Measurements from ENCODE around the gene OXER1.
A peak's percentile ranks its signal among the peaks of the same experiment; 100 is the strongest.

Gene OXER1

GRCh38 chr2:42793334-42794270 is 29.7 kb upstream of the OXER1 start:
- DNase-seq: no peak

GRCh38 chr2:42792583-42793333 is 28.8 kb upstream of the OXER1 start, which contains the start of gene HAAO:
TSS of gene HAAO (minus strand) at chr2:42792583. CDS start at chr2:42792536, 47 bp downstream.
- no peak for DNase-seq

DNA sequence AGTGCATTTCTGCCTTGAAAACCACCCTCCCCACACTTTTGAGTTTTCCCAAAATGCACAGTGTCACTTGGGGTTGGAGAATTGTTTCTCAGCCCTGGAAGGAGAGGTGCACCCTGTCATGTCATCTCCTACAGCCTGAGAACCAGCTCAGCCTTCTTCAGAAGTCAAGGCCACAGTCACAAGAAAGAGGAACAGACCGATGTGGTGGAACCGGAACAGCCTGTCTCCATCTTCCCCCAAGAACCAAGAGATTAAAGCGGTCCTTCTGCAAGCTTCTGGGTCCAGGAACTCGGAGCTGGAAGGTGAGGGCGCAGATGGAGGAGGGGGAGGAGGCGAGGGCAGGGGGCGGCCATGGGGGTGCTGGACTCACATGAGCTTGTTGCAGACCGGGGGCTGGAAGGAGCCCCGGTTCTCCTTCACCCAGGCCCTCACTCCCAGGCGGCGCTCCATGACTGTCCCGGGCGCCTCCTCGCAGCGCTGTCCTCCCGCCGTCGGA is 28.2 kb upstream of the OXER1 start:
- peak; percentile 57 to 60 for DNase-seq

DNA sequence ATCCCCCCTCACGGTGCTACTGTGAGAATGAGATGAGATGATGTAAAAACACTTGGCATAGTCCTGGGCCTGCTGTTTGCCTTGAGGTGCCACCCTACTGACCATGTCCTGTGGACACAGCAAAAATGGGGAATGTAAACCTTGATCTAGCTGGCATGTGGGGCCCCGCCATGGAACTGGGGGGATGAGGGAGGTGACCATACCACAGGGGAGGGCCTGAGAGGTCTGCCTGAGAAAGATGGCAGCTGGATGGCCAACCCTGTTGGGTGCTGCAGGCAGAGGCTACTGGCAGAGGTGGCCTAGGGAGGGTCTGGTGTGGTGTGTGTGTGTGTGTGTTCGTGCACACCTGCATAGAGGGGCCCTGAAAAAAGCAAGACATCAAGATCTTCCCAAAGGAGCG is 27.7 kb upstream of the OXER1 start:
- DNase-seq: no peak

DNA sequence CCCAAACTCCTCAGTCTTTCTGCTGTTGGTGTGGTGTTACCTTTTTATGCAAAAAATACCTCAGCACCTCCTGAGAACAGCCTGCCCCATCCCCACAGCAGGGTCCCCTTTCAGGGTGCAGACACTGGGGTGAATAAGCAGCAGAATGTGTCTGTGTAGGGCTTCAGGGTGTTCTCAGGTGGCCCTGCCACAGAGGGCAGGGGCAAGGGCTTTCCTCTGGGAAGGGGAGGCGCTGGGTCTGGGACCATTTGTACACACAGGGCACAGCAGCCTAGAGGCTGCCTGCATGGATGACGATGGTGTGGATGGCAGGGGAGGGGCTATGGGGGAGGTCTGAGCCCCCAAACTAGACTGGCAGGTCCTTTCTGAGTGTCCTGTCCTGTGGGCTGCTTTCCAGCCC is 25.8 kb upstream of the OXER1 start:
- no peak for DNase-seq

GRCh38 chr2:42788882-42789281 is 24.9 kb upstream of the OXER1 start:
- no peak for DNase-seq

GRCh38 chr2:42788478-42788793 is 24.5 kb upstream of the OXER1 start:
- DNase-seq: no peak

- DNase-seq: no peak
Observed at GRCh38 chr2:42787788-42788477, 24.0 kb upstream of the OXER1 start.

DNA sequence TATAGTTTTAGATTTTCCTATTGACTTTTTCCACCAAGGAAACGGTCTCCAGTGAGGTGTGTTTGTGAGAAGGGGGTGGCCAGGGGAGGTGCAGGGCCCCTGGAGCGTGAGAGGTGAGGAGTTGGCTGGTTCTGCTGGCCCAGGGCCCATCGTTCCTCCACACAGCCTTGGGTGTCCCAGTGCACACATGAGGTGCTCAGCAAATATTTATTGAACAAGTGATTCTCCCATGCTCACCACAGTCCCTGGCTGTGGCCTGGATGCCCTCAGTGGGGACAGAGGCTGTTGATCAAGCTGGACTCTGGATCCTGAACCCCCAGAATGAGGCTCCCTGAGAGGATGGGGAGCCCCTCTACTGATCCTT is 23.5 kb upstream of the OXER1 start:
- no peak for DNase-seq

DNA sequence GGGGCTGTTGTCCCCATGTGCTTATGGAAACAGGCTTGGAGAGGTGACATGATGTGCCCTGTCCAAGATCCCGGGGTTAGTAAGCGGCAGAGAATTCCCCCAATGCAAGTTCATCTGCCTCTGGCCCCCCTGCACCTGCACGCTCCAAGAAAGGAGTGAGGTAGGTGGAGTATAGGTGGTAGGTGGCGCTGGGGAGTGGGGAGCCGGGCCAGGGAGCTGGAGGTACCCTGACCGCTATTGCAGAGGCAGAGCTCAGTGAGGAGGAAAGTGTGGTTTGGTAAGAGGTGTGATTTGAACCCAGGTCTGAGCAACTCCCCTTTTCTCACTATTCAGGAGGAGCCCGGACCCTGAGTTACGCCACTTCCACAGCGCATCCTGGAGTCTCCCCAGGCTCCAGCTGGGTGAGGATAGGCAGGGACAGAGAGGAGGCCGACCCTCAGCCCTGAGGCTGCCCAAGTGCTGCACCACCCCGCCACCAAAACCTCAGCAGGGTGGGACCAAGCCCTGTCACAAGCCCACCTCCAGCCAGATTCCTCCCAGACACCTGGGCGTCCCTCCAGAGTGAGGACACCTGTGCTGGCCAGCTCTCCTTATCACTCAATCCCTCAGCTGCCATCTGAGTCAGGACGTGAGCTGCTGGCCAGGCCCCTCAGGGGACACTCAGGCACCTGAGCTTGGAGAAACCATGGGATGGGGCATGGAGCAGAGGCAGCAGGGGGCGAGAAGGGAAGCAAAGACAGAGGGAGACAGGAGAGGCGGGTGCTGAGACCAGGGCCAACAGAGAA is 22.8 kb upstream of the OXER1 start:
- no peak for DNase-seq

DNA sequence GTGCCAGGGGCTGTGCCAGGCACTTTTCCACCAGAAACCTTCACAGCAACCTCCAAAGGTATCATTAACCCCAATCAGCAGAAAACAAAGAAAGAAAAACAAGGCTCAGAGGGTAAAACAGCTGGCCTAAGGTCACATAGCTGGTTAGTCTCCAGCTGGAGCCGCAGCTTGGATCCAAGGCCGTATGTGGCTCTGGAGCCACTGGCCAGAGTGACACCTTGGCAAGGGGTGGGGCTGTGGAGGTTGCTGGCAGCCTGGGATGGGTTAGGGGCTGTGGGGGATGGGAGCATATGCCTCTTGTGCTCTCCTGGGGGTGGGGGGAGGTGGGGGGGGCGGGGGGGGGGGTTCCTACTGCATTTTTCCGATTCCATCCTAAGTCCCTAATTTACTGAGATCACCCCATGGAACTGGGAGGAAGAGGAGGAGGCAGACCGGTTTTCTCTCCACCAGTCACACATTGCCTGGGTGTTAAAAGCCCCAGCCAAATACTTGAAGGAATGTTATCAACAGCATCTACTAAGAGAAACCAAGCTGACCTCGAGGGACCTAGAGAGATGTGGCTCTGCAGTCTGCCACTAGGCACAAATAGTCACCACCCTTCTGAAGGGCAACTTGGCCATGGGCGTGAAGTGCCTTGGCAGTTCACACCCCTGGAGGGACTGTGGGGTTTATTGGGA is 20.4 kb upstream of the OXER1 start:
- no peak for DNase-seq

- no peak for DNase-seq
Observed at GRCh38 chr2:42783511-42783910, 19.6 kb upstream of the OXER1 start.

DNA sequence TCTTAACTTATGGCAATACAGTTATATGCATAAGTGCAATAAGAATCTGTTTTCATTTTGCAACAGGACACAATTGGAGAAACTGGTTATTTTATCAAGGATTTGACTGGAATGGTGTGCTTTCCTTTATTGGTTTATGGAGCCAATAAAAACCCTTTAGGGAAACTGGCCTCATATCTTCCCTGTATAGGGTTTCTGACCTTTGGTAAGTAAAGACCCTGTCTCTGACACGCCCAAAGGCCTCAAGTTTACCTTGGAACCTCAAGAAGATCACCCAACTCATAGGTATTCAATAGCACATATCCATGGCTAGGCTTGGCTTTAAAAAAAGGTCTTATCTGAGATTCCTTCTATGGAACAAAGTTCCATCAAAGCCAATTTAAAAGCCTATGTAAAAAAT is 17.2 kb upstream of the OXER1 start:
- no peak for DNase-seq

- no peak for DNase-seq
Observed at GRCh38 chr2:42777883-42778805, 14.2 kb upstream of the OXER1 start.

GRCh38 chr2:42775810-42776209 is 11.9 kb upstream of the OXER1 start:
- no peak for DNase-seq

DNA sequence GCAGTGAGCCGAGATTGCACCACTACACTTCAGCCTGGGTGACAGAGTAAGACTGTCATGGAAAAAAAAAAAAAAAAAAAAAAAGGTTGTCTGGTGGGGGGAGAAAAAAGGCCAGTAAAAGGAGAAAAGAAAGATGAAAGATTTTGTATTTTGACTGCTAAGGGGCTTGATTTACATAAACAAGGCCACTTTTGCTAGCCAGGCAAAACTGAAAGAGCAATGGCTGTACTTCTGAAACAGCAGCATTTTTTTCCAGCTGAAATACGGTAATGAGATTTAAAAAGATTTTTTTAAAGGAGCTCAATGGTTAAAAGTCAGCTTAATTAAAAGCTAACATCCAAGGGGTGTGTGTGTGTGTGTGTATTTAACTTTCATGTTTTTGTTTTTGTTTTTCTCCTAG is 11.3 kb upstream of the OXER1 start:
- DNase-seq: no peak

- DNase-seq: no peak
Observed at GRCh38 chr2:42771546-42772153, 7.7 kb upstream of the OXER1 start.

- DNase-seq: peak; percentile 35 to 40
Observed at GRCh38 chr2:42770288-42771131, 6.6 kb upstream of the OXER1 start.

DNA sequence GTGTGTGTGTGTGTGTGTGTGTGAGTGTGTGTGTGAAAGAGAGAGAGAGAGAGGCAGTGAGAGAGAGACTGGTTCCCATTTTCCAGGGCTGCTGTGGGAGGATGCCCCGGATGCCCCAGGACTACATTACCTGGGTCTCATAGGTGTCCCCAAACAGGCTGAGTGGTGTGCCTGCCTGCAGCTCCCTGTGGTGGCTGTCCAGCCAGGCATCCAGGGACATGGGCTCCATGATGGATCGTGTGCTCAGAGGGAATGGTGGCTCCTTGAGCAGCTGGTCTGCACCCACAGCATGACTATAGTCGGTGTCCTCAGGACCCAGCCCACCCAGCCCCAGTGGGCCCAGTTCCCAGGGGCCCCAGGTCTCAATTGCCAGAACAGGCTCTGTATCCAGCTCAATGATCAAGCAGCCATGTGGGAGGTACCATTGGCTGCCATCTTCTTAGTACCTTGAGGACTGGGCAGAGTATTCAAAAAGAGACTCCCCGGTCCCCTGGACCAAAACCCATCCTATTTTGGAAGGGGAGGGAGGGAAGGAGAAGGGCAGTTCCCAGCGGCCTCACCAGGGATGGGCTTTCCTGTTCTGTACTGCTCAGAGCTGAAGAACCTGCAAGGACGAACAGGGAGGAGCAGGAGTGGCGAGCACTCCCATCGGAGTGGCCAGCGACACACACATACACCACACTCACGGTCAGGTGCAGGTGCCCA is 5.8 kb upstream of the OXER1 start:
- no peak for DNase-seq
